HepG2 (cell line): ENCODE data around the gene C1QTNF9. TPM values are rescaled to one million over a fixed set of nuclear protein-coding genes. Genes with fewer than 3 reads are reported as not detected.

ENCODE experiments used
- HCFC1 ChIP-seq: fragments of 150-350 bp; IDR thresholded peaks from 2 replicates; pipeline ENCODE4 v1.6.1; 2014; ENCODE audit warnings: low read depth, low read length
- HHEX ChIP-seq: IDR thresholded peaks from 2 replicates; pipeline ENCODE4 v1.6.1; 2016; ENCODE audit warnings: control low read depth
- NCOA1 ChIP-seq: sonication (generic); formaldehyde crosslinking; IDR thresholded peaks from 2 replicates; pipeline ENCODE4 v1.9.0; 2021; ENCODE audit warnings: missing genetic modification reagents
- PHF20 ChIP-seq: sonication (generic); formaldehyde crosslinking; IDR thresholded peaks from 2 replicates; pipeline ENCODE4 v1.5.0; 2020; ENCODE audit warnings: mild to moderate bottlenecking, missing genetic modification reagents
- ZFP36 ChIP-seq: fragments of 150-350 bp; IDR thresholded peaks from 2 replicates; pipeline ENCODE4 v1.6.1; 2018; ENCODE audit warnings: borderline replicate concordance, low read length, low read depth; ENCODE audit not compliant: partially characterized antibody
- ZNF12 ChIP-seq: sonication (generic); formaldehyde crosslinking; IDR thresholded peaks from 2 replicates; pipeline ENCODE4 v1.5.0; 2020; ENCODE audit warnings: missing genetic modification reagents
- ZNF430 ChIP-seq: sonication (generic); formaldehyde crosslinking; IDR thresholded peaks from 2 replicates; pipeline ENCODE4 v1.9.0; 2021; ENCODE audit warnings: mild to moderate bottlenecking, missing genetic modification reagents
- polyA plus RNA-seq, 8 experiments: library from polyadenylated mRNA; depleted of rRNA in 3 of 8; stranded (reverse) in 7 of 8; unstranded in 1 of 8; fragments of >200 nt; fragmentation: Illumina TruSeq in 4 of 8; extraction: Trizol in 4 of 8; gene quantifications; 2 replicates each; pipeline versions ENCODE4 v1.2.1 to v1.2.3, GENCODE V29; 2011 to 2016; ENCODE audit warnings: low read depth in 4 of 8, missing spikeins in 1 of 8, mixed read lengths in 1 of 8; ENCODE audit not compliant: insufficient read depth in 1 of 8
- total RNA-seq, 5 experiments: library from RNA; depleted of rRNA; stranded (reverse); fragments of >200 nt; fragmentation: Illumina TruSeq; extraction: Trizol; gene quantifications; 2 replicates each; pipeline ENCODE4 v1.2.3, GENCODE V29; 2016; ENCODE audit warnings: low read depth in 1 of 5
- TF ChIP-seq, protein P1 (sequence below): sonication (generic); formaldehyde crosslinking; IDR thresholded peaks from 2 replicates; pipeline ENCODE4 v1.4.0; 2020; ENCODE audit warnings: mild to moderate bottlenecking, missing genetic modification reagents
- TF ChIP-seq, protein P2 (sequence below): sonication (generic); formaldehyde crosslinking; IDR thresholded peaks from 2 replicates; pipeline ENCODE4 v1.5.0; 2020; ENCODE audit warnings: mild to moderate bottlenecking, missing genetic modification reagents, borderline replicate concordance
- TF ChIP-seq, protein P3 (sequence below): IDR thresholded peaks from 2 replicates; pipeline ENCODE4 v1.6.1; 2016; ENCODE audit warnings: missing compliant biosample characterization, missing genetic modification reagents, borderline replicate concordance
- TF ChIP-seq, protein P4 (sequence below): sonication (generic); formaldehyde crosslinking; IDR thresholded peaks from 2 replicates; pipeline ENCODE4 v1.4.0; 2020; ENCODE audit warnings: missing genetic modification reagents, mild to moderate bottlenecking, borderline replicate concordance
- TF ChIP-seq, protein P5 (sequence below): IDR thresholded peaks from 2 replicates; pipeline ENCODE4 v1.6.1; 2012; ENCODE audit warnings: inconsistent platforms

The C1QTNF9 gene
- total and polyA plus RNA-seq, 2 of the 13 experiments (the other 11 are each of a cell fraction or from before 2014, with no cell fraction given) = not detected

DNA sequence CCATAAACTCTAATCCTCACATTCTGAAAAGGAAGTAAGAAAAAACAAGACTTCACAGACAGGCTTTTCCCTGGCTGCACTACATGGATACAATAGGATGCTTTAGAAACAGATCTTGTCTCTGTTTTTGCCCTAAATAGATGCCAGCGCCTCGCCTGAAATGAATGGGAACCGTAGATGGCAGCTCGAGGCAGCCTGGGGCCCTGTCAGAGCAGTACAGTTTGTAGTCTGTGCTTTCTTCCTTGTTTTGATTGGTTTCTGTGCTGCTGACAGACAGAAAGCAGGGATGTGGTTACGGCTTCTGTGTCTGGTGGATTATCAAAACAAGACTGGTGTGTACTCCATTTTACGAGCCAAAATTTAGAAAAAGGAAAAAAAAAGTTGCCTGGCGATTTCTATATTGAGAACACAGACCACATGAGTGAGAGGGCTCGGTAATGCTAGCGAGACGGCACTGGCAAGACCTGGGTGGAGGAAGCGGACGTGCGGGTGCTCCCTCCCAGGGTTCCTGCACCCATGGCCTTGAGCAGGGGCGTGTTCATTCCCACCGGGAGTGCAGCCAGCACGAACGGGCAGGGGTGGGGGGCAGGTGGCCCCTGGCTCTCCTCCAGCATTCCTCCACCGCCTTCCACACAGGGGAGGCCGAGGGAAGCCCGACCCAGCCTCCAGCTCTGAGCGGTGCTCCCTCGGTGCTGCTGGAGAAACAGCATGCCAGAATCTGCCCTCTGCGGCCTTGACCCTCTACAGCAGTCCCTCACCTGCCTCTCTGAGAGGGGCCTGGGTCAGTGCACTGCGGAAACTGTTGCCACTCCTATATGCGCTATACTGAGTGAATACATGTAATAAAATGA lies 37.6 kb upstream of the C1QTNF9 start (continued):
- TF ChIP-seq, protein P1, sequence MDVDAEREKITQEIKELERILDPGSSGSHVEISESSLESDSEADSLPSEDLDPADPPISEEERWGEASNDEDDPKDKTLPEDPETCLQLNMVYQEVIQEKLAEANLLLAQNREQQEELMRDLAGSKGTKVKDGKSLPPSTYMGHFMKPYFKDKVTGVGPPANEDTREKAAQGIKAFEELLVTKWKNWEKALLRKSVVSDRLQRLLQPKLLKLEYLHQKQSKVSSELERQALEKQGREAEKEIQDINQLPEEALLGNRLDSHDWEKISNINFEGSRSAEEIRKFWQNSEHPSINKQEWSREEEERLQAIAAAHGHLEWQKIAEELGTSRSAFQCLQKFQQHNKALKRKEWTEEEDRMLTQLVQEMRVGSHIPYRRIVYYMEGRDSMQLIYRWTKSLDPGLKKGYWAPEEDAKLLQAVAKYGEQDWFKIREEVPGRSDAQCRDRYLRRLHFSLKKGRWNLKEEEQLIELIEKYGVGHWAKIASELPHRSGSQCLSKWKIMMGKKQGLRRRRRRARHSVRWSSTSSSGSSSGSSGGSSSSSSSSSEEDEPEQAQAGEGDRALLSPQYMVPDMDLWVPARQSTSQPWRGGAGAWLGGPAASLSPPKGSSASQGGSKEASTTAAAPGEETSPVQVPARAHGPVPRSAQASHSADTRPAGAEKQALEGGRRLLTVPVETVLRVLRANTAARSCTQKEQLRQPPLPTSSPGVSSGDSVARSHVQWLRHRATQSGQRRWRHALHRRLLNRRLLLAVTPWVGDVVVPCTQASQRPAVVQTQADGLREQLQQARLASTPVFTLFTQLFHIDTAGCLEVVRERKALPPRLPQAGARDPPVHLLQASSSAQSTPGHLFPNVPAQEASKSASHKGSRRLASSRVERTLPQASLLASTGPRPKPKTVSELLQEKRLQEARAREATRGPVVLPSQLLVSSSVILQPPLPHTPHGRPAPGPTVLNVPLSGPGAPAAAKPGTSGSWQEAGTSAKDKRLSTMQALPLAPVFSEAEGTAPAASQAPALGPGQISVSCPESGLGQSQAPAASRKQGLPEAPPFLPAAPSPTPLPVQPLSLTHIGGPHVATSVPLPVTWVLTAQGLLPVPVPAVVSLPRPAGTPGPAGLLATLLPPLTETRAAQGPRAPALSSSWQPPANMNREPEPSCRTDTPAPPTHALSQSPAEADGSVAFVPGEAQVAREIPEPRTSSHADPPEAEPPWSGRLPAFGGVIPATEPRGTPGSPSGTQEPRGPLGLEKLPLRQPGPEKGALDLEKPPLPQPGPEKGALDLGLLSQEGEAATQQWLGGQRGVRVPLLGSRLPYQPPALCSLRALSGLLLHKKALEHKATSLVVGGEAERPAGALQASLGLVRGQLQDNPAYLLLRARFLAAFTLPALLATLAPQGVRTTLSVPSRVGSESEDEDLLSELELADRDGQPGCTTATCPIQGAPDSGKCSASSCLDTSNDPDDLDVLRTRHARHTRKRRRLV (CRISPR knock-in tag) = no peak
- TF ChIP-seq NCOA1 (CRISPR knock-in tag) (0 out of 2 replicates have a peak, but pooled peaks have one; percentile 40), ZFP36 (no peak), HHEX (CRISPR knock-in tag) (no peak), HCFC1 (no peak), ZNF12 (CRISPR knock-in tag) (no peak), ZNF430 (CRISPR knock-in tag) (no peak; the same call in 1 of the 2 replicates), PHF20 (CRISPR knock-in tag) (no peak)
- TF ChIP-seq, protein P2, sequence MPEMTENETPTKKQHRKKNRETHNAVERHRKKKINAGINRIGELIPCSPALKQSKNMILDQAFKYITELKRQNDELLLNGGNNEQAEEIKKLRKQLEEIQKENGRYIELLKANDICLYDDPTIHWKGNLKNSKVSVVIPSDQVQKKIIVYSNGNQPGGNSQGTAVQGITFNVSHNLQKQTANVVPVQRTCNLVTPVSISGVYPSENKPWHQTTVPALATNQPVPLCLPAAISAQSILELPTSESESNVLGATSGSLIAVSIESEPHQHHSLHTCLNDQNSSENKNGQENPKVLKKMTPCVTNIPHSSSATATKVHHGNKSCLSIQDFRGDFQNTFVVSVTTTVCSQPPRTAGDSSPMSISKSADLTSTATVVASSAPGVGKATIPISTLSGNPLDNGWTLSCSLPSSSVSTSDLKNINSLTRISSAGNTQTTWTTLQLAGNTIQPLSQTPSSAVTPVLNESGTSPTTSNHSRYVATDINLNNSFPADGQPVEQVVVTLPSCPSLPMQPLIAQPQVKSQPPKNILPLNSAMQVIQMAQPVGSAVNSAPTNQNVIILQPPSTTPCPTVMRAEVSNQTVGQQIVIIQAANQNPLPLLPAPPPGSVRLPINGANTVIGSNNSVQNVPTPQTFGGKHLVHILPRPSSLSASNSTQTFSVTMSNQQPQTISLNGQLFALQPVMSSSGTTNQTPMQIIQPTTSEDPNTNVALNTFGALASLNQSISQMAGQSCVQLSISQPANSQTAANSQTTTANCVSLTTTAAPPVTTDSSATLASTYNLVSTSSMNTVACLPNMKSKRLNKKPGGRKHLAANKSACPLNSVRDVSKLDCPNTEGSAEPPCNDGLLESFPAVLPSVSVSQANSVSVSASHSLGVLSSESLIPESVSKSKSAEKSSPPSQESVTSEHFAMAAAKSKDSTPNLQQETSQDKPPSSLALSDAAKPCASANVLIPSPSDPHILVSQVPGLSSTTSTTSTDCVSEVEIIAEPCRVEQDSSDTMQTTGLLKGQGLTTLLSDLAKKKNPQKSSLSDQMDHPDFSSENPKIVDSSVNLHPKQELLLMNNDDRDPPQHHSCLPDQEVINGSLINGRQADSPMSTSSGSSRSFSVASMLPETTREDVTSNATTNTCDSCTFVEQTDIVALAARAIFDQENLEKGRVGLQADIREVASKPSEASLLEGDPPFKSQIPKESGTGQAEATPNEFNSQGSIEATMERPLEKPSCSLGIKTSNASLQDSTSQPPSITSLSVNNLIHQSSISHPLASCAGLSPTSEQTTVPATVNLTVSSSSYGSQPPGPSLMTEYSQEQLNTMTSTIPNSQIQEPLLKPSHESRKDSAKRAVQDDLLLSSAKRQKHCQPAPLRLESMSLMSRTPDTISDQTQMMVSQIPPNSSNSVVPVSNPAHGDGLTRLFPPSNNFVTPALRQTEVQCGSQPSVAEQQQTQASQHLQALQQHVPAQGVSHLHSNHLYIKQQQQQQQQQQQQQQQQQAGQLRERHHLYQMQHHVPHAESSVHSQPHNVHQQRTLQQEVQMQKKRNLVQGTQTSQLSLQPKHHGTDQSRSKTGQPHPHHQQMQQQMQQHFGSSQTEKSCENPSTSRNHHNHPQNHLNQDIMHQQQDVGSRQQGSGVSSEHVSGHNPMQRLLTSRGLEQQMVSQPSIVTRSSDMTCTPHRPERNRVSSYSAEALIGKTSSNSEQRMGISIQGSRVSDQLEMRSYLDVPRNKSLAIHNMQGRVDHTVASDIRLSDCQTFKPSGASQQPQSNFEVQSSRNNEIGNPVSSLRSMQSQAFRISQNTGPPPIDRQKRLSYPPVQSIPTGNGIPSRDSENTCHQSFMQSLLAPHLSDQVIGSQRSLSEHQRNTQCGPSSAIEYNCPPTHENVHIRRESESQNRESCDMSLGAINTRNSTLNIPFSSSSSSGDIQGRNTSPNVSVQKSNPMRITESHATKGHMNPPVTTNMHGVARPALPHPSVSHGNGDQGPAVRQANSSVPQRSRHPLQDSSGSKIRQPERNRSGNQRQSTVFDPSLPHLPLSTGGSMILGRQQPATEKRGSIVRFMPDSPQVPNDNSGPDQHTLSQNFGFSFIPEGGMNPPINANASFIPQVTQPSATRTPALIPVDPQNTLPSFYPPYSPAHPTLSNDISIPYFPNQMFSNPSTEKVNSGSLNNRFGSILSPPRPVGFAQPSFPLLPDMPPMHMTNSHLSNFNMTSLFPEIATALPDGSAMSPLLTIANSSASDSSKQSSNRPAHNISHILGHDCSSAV (CRISPR knock-in tag) = no peak
- TF ChIP-seq, protein P3, sequence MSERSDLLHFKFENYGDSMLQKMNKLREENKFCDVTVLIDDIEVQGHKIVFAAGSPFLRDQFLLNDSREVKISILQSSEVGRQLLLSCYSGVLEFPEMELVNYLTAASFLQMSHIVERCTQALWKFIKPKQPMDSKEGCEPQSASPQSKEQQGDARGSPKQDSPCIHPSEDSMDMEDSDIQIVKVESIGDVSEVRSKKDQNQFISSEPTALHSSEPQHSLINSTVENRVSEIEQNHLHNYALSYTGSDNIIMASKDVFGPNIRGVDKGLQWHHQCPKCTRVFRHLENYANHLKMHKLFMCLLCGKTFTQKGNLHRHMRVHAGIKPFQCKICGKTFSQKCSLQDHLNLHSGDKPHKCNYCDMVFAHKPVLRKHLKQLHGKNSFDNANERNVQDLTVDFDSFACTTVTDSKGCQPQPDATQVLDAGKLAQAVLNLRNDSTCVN (CRISPR knock-in tag) = no peak
- TF ChIP-seq, protein P4, sequence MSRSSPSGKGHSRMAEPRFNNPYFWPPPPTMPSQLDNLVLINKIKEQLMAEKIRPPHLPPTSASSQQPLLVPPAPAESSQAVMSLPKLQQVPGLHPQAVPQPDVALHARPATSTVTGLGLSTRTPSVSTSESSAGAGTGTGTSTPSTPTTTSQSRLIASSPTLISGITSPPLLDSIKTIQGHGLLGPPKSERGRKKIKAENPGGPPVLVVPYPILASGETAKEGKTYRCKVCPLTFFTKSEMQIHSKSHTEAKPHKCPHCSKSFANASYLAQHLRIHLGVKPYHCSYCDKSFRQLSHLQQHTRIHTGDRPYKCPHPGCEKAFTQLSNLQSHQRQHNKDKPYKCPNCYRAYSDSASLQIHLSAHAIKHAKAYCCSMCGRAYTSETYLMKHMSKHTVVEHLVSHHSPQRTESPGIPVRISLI (CRISPR knock-in tag) = peak; percentile 31; the same call in 1 of the 2 replicates
- TF ChIP-seq, protein P5, sequence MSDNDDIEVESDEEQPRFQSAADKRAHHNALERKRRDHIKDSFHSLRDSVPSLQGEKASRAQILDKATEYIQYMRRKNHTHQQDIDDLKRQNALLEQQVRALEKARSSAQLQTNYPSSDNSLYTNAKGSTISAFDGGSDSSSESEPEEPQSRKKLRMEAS = peak; percentile 28; the same call in 1 of the 2 replicates
